K562 (cell line): ENCODE data around the gene KCNAB2. TPM values are rescaled to one million over a fixed set of nuclear protein-coding genes. Genes with fewer than 3 reads are reported as not detected.

ENCODE experiments used
- BACH1 ChIP-seq: fragments of 200-800 bp; sonication (Bioruptor generic); IDR thresholded peaks from 2 replicates; pipeline ENCODE4 v1.6.1; 2016; ENCODE audit warnings: missing genetic modification characterization, missing compliant biosample characterization
- CCNT2 ChIP-seq: IDR thresholded peaks from 2 replicates; pipeline ENCODE4 v1.6.1; 2011; ENCODE audit warnings: borderline replicate concordance, low read depth, mild to moderate bottlenecking, moderate library complexity, mixed read lengths, low read length; ENCODE audit not compliant: insufficient read length; ENCODE audit errors: extremely low read depth
- CREM ChIP-seq: IDR thresholded peaks from 2 replicates; pipeline ENCODE4 v1.6.1; 2014; ENCODE audit warnings: antibody characterized with exemption, low read depth
- DEAF1 ChIP-seq: fragments of 450-650 bp; formaldehyde crosslinking; IDR thresholded peaks from 2 replicates; pipeline ENCODE4 v1.4.0; 2020; ENCODE audit warnings: mild to moderate bottlenecking, moderate library complexity
- GTF2A2 ChIP-seq: IDR thresholded peaks from 2 replicates; pipeline ENCODE4 v1.6.1; 2016; ENCODE audit warnings: mild to moderate bottlenecking, missing genetic modification characterization, missing compliant biosample characterization
- NR2C1 ChIP-seq, 2 experiments: fragments of 450-650 bp; IDR thresholded peaks; 2 replicates each; pipeline ENCODE4 v1.6.1; 2017; ENCODE audit warnings: mild to moderate bottlenecking in 2 of 2, antibody characterized with exemption in 1 of 2, inconsistent platforms in 1 of 2, missing compliant biosample characterization in 1 of 2, missing genetic modification characterization in 1 of 2
- RFX7 ChIP-seq: fragments of 250-450 bp; sonication (Bioruptor Pico); IDR thresholded peaks from 2 replicates; pipeline ENCODE4 v1.5.1; 2021; ENCODE audit warnings: mild to moderate bottlenecking
- SMARCE1 ChIP-seq: fragments of 450-650 bp; IDR thresholded peaks from 2 replicates; pipeline ENCODE4 v1.7.1; 2016; ENCODE audit warnings: mild to moderate bottlenecking
- ZBTB34 ChIP-seq: fragments of 250-450 bp; sonication (Bioruptor Pico); IDR thresholded peaks from 2 replicates; pipeline ENCODE4 v1.8.0; 2021; ENCODE audit warnings: mild to moderate bottlenecking, moderate library complexity
- ZNF436 ChIP-seq: fragments of 250-450, 450-650 bp; sonication (Bioruptor Pico); formaldehyde crosslinking; IDR thresholded peaks from 2 replicates; pipeline ENCODE4 v1.7.0; 2020; ENCODE audit warnings: mild to moderate bottlenecking
- ZNF507 ChIP-seq: conservative IDR thresholded peaks from 2 replicates; pipeline ENCODE4 v1.6.1; 2017; ENCODE audit warnings: missing genetic modification characterization, missing compliant biosample characterization
- polyA plus RNA-seq, 8 experiments: library from polyadenylated mRNA; depleted of rRNA in 4 of 8; stranded (reverse) in 5 of 8; unstranded in 3 of 8; fragments of >200 nt; fragmentation: Nextera tagmentation in 2 of 8; fragmentation: Illumina TruSeq in 1 of 8; extraction: Ambion mirVana in 2 of 8; extraction: Trizol in 1 of 8; gene quantifications; 2 replicates each; pipeline versions ENCODE4 v1.2.1 to v1.2.3, GENCODE V29; 2011 to 2014; ENCODE audit warnings: inconsistent platforms in 1 of 8, missing spikeins in 1 of 8
- total RNA-seq, 7 experiments: library from RNA; depleted of rRNA in 6 of 7; stranded (reverse); fragments of >200 nt in 6 of 7; fragmentation: Illumina TruSeq in 2 of 7; extraction: Trizol in 2 of 7; gene quantifications; 2 replicates each; pipeline versions ENCODE4 v1.2.1 to v1.2.3, GENCODE V29; 2011 to 2021; ENCODE audit warnings: low replicate concordance in 1 of 7
- TF ChIP-seq, protein P1 (sequence below): fragments of 450-650 bp; IDR thresholded peaks from 2 replicates; pipeline ENCODE4 v1.6.1; 2016; ENCODE audit warnings: low read depth

Gene KCNAB2
- total and polyA plus RNA-seq, 9 of the 15 experiments (the other 6 are each of a cell fraction or from before 2014, with no cell fraction given), result 1.8 to 15.8 (median 7.1) TPM

- TF ChIP-seq, protein P1, sequence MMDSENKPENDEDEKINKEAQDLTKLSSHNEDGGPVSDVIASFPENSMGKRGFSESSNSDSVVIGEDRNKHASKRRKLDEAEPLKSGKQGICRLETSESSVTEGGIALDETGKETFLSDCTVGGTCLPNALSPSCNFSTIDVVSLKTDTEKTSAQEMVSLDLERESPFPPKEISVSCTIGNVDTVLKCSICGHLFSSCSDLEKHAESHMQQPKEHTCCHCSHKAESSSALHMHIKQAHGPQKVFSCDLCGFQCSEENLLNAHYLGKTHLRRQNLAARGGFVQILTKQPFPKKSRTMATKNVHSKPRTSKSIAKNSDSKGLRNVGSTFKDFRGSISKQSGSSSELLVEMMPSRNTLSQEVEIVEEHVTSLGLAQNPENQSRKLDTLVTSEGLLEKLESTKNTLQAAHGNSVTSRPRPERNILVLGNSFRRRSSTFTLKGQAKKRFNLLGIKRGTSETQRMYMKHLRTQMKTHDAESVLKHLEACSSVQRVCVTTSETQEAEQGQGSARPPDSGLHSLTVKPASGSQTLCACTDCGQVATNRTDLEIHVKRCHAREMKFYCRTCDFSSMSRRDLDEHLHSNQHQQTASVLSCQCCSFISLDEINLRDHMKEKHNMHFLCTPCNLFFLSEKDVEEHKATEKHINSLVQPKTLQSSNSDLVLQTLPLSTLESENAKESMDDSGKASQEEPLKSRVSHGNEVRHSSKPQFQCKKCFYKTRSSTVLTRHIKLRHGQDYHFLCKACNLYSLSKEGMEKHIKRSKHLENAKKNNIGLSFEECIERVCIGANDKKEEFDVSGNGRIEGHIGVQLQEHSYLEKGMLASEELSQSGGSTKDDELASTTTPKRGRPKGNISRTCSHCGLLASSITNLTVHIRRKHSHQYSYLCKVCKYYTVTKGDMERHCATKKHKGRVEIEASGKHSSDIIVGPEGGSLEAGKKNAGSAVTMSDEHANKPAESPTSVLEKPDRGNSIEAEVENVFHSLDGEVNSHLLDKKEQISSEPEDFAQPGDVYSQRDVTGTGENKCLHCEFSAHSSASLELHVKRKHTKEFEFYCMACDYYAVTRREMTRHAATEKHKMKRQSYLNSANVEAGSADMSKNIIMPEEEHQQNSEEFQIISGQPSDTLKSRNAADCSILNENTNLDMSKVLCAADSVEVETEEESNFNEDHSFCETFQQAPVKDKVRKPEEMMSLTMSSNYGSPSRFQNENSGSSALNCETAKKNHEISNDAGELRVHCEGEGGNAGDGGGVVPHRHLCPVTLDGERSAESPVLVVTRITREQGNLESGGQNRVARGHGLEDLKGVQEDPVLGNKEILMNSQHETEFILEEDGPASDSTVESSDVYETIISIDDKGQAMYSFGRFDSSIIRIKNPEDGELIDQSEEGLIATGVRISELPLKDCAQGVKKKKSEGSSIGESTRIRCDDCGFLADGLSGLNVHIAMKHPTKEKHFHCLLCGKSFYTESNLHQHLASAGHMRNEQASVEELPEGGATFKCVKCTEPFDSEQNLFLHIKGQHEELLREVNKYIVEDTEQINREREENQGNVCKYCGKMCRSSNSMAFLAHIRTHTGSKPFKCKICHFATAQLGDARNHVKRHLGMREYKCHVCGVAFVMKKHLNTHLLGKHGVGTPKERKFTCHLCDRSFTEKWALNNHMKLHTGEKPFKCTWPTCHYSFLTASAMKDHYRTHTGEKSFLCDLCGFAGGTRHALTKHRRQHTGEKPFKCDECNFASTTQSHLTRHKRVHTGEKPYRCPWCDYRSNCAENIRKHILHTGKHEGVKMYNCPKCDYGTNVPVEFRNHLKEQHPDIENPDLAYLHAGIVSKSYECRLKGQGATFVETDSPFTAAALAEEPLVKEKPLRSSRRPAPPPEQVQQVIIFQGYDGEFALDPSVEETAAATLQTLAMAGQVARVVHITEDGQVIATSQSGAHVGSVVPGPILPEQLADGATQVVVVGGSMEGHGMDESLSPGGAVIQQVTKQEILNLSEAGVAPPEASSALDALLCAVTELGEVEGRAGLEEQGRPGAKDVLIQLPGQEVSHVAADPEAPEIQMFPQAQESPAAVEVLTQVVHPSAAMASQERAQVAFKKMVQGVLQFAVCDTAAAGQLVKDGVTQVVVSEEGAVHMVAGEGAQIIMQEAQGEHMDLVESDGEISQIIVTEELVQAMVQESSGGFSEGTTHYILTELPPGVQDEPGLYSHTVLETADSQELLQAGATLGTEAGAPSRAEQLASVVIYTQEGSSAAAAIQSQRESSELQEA, result no peak
- TF ChIP-seq BACH1 (tag), result peak; percentile 92
- TF ChIP-seq SMARCE1, result no peak; the same call in 1 of the 2 replicates
- no peak for TF ChIP-seq ZBTB34 (CRISPR knock-in tag)
- peak; percentile 71 for TF ChIP-seq CREM
- TF ChIP-seq ZNF507 (tag), result no peak
- no peak for TF ChIP-seq ZNF436 (CRISPR knock-in tag)
- TF ChIP-seq DEAF1 (CRISPR knock-in tag), result no peak
- TF ChIP-seq CCNT2, result peak; percentile 77
- no peak for TF ChIP-seq GTF2A2 (tag)
- no peak for TF ChIP-seq NR2C1 (IDR thresholded peaks at IDR 0.05)
- TF ChIP-seq NR2C1 (tag; IDR thresholded peaks at IDR 0.05), result 0 out of 2 replicates have a peak, but pooled peaks have one; percentile 32
- no peak for TF ChIP-seq RFX7 (CRISPR knock-in tag)
Measured at GRCh38 chr1:6007318-6008083, 38.2 kb upstream of the KCNAB2 start (continued).
